Stimulated activated CD4-positive, alpha-beta T cell treated with anti-CD3 and anti-CD28 coated beads, Interleukin-12 subunit alpha, Interleukin-12 subunit beta, amount 100 ng/mL, for 4 hours (primary cell): Measurements from ENCODE around the gene PPIG.
"Not testable (repeated sequence)": the region's sequence is repeated elsewhere in the genome, so short reads cannot be mapped to it uniquely, and the experiment has no call there.

Experiments
- DNase-seq: peaks from one replicate; pipeline ENCODE4 v3.0.0-alpha.2; 2020

Gene PPIG

GRCh38 chr2:169664978-169665930 is 81.1 kb downstream of the PPIG start:
- DNase-seq = no peak

- DNase-seq = no peak
These were observed 83.4 kb downstream of the PPIG start for GRCh38 chr2:169667583-169667982.

GRCh38 chr2:169670215-169670651 is 86.1 kb downstream of the PPIG start:
- DNase-seq = no peak

GRCh38 chr2:169670937-169671336 is 86.8 kb downstream of the PPIG start:
- no peak for DNase-seq

GRCh38 chr2:169672406-169672805 is 88.3 kb downstream of the PPIG start:
- no peak for DNase-seq

GRCh38 chr2:169673106-169673505 is 89.0 kb downstream of the PPIG start:
- no peak for DNase-seq

- no peak for DNase-seq
These were observed 89.8 kb downstream of the PPIG start for GRCh38 chr2:169673921-169674320.

GRCh38 chr2:169676357-169676756 is 92.2 kb downstream of the PPIG start:
- no peak for DNase-seq

- no peak for DNase-seq
These were observed 92.7 kb downstream of the PPIG start for GRCh38 chr2:169676850-169677249.

- DNase-seq = no peak
These were observed 98.9 kb downstream of the PPIG start for GRCh38 chr2:169683054-169683424.

- DNase-seq = no peak
These were observed 99.4 kb downstream of the PPIG start for GRCh38 chr2:169683425-169684134.

- DNase-seq = no peak
These were observed 100.0 kb downstream of the PPIG start for GRCh38 chr2:169684135-169684565.

- DNase-seq = not testable (repeated sequence)
These were observed 100.6 kb downstream of the PPIG start for GRCh38 chr2:169684712-169685111.

- DNase-seq = not testable (repeated sequence)
These were observed 102.7 kb downstream of the PPIG start for GRCh38 chr2:169686825-169687224.

- DNase-seq = not testable (repeated sequence)
These were observed 103.8 kb downstream of the PPIG start for GRCh38 chr2:169687943-169688342.

GRCh38 chr2:169690958-169691357 is 106.8 kb downstream of the PPIG start:
- DNase-seq = no peak
